GM13977 (cell line): Measurements from ENCODE around the gene IL15RA.
"Not testable (repeated sequence)": the region's sequence is repeated elsewhere in the genome, so short reads cannot be mapped to it uniquely, and the experiment has no call there.

Experiments
- DNase-seq: peaks from one replicate; pipeline ENCODE4 v3.0.0; 2012; ENCODE audit warnings: low spot score
- in situ Hi-C: fragments of 300-500 bp; cut with MboI; formaldehyde crosslinking; loops from one replicate; pipeline ENCODE4 v1.12.0; 2022; ENCODE audit warnings: low sequenced_read_pairs, low pct_unique_long_range_greater_than_20kb, mixed read lengths, inconsistent platforms; ENCODE audit not compliant: unreplicated experiment
- TF ChIP-seq, protein P1 (sequence below): IDR thresholded peaks from 2 replicates; pipeline ENCODE4 v1.5.1; 2012; ENCODE audit warnings: mild to moderate bottlenecking, control low read depth; ENCODE audit not compliant: insufficient read depth; ENCODE audit errors: extremely low read depth, missing control alignments

IL15RA gene

GRCh38 chr10:6006991-6007390 is 29.6 kb upstream of the IL15RA start:
- in situ Hi-C loops, result no loop called here
- no peak for DNase-seq
- TF ChIP-seq, protein P1, sequence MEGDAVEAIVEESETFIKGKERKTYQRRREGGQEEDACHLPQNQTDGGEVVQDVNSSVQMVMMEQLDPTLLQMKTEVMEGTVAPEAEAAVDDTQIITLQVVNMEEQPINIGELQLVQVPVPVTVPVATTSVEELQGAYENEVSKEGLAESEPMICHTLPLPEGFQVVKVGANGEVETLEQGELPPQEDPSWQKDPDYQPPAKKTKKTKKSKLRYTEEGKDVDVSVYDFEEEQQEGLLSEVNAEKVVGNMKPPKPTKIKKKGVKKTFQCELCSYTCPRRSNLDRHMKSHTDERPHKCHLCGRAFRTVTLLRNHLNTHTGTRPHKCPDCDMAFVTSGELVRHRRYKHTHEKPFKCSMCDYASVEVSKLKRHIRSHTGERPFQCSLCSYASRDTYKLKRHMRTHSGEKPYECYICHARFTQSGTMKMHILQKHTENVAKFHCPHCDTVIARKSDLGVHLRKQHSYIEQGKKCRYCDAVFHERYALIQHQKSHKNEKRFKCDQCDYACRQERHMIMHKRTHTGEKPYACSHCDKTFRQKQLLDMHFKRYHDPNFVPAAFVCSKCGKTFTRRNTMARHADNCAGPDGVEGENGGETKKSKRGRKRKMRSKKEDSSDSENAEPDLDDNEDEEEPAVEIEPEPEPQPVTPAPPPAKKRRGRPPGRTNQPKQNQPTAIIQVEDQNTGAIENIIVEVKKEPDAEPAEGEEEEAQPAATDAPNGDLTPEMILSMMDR, result no peak

DNA sequence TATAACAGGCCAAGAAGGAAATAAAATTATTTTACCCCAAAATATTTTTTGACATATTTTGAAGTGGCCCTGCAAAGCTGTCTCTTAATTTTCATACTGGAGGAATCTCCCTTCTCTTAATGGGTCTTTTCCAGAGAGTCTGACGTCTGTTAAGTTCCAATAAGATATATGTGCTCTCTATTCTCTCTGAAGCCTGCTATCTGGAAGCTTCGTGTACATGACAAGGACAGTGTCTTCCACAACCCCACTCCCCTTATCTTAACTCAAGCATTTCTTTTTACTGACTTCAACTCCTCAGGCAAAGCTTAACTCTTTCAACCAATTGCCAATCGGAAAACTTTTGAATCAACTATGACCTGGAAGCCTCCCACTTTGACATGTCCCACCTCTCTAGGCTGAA is 29.2 kb upstream of the IL15RA start:
- no peak for DNase-seq
- in situ Hi-C loops, result no loop called here
- TF ChIP-seq, protein P1, result no peak

DNA sequence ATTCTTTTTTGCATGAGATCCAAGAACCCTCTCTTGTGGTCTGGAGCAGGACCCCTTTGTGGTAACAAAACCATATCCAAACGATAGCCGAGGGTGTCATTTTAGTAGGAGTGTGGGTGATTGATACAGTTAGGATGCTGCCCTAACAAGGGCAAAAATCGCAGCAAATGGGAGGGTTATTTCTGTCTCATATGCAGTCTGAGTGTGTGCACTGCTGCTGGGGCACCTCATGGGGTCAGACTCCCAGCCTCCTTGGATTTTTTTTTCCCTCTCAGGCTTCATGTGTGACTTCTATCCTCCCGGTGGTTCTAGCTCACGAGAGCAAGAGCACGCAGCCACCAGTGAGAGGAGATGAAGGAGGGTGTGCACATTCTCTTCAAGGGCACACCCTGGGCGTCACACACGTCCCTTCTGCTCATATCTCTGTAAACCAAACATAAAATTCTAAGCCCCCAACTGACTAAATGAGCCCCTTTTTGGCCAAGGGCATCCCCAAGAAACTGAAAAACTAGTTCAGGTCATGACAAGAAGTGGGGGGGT is 28.6 kb upstream of the IL15RA start:
- DNase-seq, result no peak
- TF ChIP-seq, protein P1, result no peak
- in situ Hi-C loops, result no loop called here

DNA sequence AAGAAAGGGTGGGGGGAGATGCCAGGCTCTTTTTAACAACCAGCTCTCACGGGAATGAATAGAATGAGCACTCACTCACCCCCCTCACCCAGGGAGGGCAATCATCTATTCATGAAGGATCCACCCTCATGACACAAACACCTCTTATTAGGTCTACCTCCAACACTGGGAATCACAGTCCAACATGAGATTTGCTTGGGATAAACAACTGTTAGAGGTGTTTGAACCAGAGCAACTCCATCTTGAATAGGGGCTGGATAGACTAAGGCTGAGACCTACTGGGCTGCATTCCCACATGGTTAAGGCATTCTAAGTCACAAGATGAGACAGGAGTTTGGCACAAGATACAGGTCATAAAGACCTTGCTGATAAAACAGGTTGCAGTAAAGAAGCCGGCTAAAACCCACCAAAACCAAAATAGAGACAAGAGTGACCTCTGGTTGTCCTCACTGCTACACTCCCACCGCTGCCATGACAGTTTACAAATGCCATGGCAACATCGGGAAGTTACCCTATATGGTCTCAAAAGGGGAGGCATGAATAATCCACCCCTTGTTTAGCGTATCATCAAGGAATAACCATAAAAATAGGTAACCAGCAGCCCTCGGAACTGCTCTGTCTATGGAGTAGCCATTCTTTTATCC is 27.9 kb upstream of the IL15RA start:
- DNase-seq, in situ Hi-C loops: not testable (repeated sequence)

- DNase-seq, result no peak
- TF ChIP-seq, protein P1, result no peak
- in situ Hi-C loops, result no loop called here
These were observed 25.6 kb upstream of the IL15RA start for GRCh38 chr10:6002809-6003510.

GRCh38 chr10:5999440-6000165 is 22.3 kb upstream of the IL15RA start:
- TF ChIP-seq, protein P1, result no peak
- DNase-seq, result no peak
- in situ Hi-C loops, result no loop called here

DNA sequence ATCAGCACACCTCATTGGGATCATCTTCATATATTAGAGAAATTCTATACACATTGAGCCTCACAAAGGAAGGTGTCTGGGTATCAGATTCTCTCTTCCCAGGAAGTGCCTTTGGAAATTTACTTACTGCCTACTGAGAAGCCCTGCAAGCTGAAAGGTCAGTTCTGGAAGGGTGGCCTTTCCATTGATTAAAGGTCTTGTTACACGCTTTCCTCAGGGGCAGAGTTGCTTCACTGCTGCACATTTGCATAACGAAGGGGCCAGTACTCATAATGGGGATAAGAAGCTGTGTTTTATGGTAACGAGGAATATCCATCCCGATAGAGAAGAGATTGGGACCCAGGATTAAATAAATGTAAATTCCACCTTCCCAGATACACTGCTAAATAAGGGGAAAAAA is 19.4 kb upstream of the IL15RA start:
- TF ChIP-seq, protein P1, result no peak
- no peak for DNase-seq
- in situ Hi-C loops, result no loop called here
